Neural cell (in vitro differentiated cells): ENCODE data around the gene MAP4K5. TPM values are rescaled to one million over a fixed set of nuclear protein-coding genes. Genes with fewer than 3 reads are reported as not detected.

Experiments
- H2AFZ ChIP-seq: fragments of 200-600, 300-800 bp; sonication (generic), shearing (Covaris generic); 2 replicates; pipeline ENCODE4 v1.6.0; 2014; ENCODE audit warnings: low read depth, mild to moderate bottlenecking, antibody characterized with exemption, low read length, moderate library complexity
- H3F3A ChIP-seq: fragments of 200-600 bp; shearing (Covaris generic); 2 replicates; pipeline ENCODE4 v1.6.1; 2016; ENCODE audit warnings: mild to moderate bottlenecking, moderate library complexity, mixed read lengths, antibody characterized with exemption, low read length; ENCODE audit not compliant: insufficient read depth, poor library complexity, severe bottlenecking
- H3K27ac ChIP-seq: fragments of 200-600, 300-800 bp; sonication (generic), shearing (Covaris generic); 2 replicates; pipeline ENCODE4 v1.5.1; 2014; ENCODE audit warnings: mild to moderate bottlenecking, low read length, moderate library complexity
- H3K27me3 ChIP-seq: fragments of 300-800, 200-600 bp; sonication (generic), shearing (Covaris generic); 2 replicates; pipeline ENCODE4 v1.6.0; 2014; ENCODE audit warnings: mild to moderate bottlenecking, low read depth, low read length, moderate library complexity; ENCODE audit not compliant: insufficient read depth
- H3K36me3 ChIP-seq: fragments of 300-800, 200-600 bp; sonication (generic), shearing (Covaris generic); 2 replicates; pipeline ENCODE4 v1.5.1; 2014; ENCODE audit warnings: mild to moderate bottlenecking, antibody characterized with exemption, low read length, moderate library complexity; ENCODE audit not compliant: insufficient read depth
- H3K4me2 ChIP-seq: fragments of 300-800, 200-600 bp; sonication (generic), shearing (Covaris generic); 2 replicates; pipeline ENCODE4 v1.6.0; 2014; ENCODE audit warnings: mild to moderate bottlenecking, low read length
- H3K4me3 ChIP-seq: fragments of 300-800, 200-600 bp; sonication (generic), shearing (Covaris generic); 2 replicates; pipeline ENCODE4 v1.5.1; 2014; ENCODE audit warnings: mild to moderate bottlenecking, low read length, moderate library complexity
- H3K79me2 ChIP-seq: fragments of 200-600 bp; shearing (Covaris generic); replicated peaks from 2 replicates; pipeline ENCODE4 v1.6.0; 2014; ENCODE audit warnings: mild to moderate bottlenecking, low read length, moderate library complexity; ENCODE audit not compliant: insufficient read depth
- H3K9ac ChIP-seq: fragments of 300-800, 200-600 bp; sonication (generic), shearing (Covaris generic); 2 replicates; pipeline ENCODE4 v1.6.1; 2016; ENCODE audit warnings: mild to moderate bottlenecking, low read length, mixed read lengths
- H3K9me2 ChIP-seq: fragments of 200-600 bp; shearing (Covaris generic); 2 replicates; pipeline ENCODE4 v1.6.1; 2016; ENCODE audit warnings: mild to moderate bottlenecking, low read length, mixed read lengths; ENCODE audit not compliant: insufficient read depth
- H3K9me3 ChIP-seq: fragments of 200-600, 300-800 bp; sonication (generic), shearing (Covaris generic); 2 replicates; pipeline ENCODE4 v1.6.1; 2016; ENCODE audit warnings: mild to moderate bottlenecking, mixed run types, low read length, moderate library complexity, mixed read lengths
- H4K20me1 ChIP-seq: fragments of 200-600 bp; shearing (Covaris generic); 2 replicates; pipeline ENCODE4 v1.6.1; 2016; ENCODE audit warnings: mild to moderate bottlenecking, mixed run types; ENCODE audit not compliant: insufficient read depth
- CTCF ChIP-seq: fragments of 450-650 bp; IDR thresholded peaks from 2 replicates; pipeline ENCODE4 v1.5.1; 2014; ENCODE audit warnings: antibody characterized with exemption, mild to moderate bottlenecking, moderate library complexity; ENCODE audit not compliant: poor library complexity, severe bottlenecking
- EP300 ChIP-seq: fragments of 450-650 bp; conservative IDR thresholded peaks from 2 replicates; pipeline ENCODE4 v1.6.1; 2014; ENCODE audit warnings: antibody characterized with exemption, mild to moderate bottlenecking, moderate library complexity; ENCODE audit not compliant: poor library complexity, severe bottlenecking
- EZH2 ChIP-seq: fragments of 200-600, 300-800 bp; shearing (Covaris generic), sonication (generic); IDR thresholded peaks from 2 replicates; pipeline ENCODE4 v1.6.1; 2014; ENCODE audit warnings: antibody characterized with exemption, low read length, borderline replicate concordance, mild to moderate bottlenecking; ENCODE audit not compliant: insufficient read depth, poor library complexity, severe bottlenecking
- MXI1 ChIP-seq: fragments of 450-650 bp; conservative IDR thresholded peaks from 2 replicates; pipeline ENCODE4 v1.6.1; 2014; ENCODE audit warnings: antibody characterized with exemption, mild to moderate bottlenecking; ENCODE audit not compliant: poor library complexity, severe bottlenecking
- POLR2AphosphoS5 ChIP-seq: IDR thresholded peaks from 2 replicates; pipeline ENCODE4 v1.6.1; 2012
- RAD21 ChIP-seq: fragments of 450-650 bp; conservative IDR thresholded peaks from 2 replicates; pipeline ENCODE4 v1.6.1; 2014; ENCODE audit warnings: antibody characterized with exemption, mild to moderate bottlenecking, moderate library complexity
- REST ChIP-seq: IDR thresholded peaks from 2 replicates; pipeline ENCODE4 v1.6.1; 2012; ENCODE audit warnings: borderline replicate concordance
- SMC3 ChIP-seq: fragments of 450-650 bp; conservative IDR thresholded peaks from 2 replicates; pipeline ENCODE4 v1.6.1; 2014; ENCODE audit warnings: antibody characterized with exemption, mild to moderate bottlenecking, moderate library complexity; ENCODE audit not compliant: poor library complexity
- TAF1 ChIP-seq: IDR thresholded peaks from 2 replicates; pipeline ENCODE4 v1.6.1; 2012; ENCODE audit warnings: low read depth
- polyA plus RNA-seq: library from polyadenylated mRNA; depleted of rRNA; stranded (reverse); fragments of >200 nt; gene quantifications from 2 replicates; pipeline ENCODE4 v1.2.3, GENCODE V29; 2014

The MAP4K5 gene
- polyA plus RNA-seq, 1 donor from 2014 or later, result 148 TPM

GRCh38 chr14:50402965-50403364 is 129.4 kb downstream of the MAP4K5 start:
- H3K27ac ChIP-seq, result no peak overlapping the region

GRCh38 chr14:50400461-50400860 is 131.9 kb downstream of the MAP4K5 start:
- Histone ChIP-seq H3F3A (no peaks in the 10 kb centered on the region), H3K9ac (no peak overlapping the region), H4K20me1 (no peaks in the 10 kb centered on the region), H3K9me2 (no peaks in the 10 kb centered on the region), H2AFZ (no peak overlapping the region), H3K36me3 (no peaks in the 10 kb centered on the region), H3K27ac (no peak overlapping the region), H3K9me3 (no peaks in the 10 kb centered on the region), H3K4me3 (no peak overlapping the region), H3K79me2 (no peaks in the 10 kb centered on the region), H3K4me2 (no peak overlapping the region), H3K27me3 (peaks cover 11% of the 10 kb centered on the region)
- no peak for TF ChIP-seq POLR2AphosphoS5
- no peak for TF ChIP-seq REST
- TF ChIP-seq RAD21, result no peak
- TF ChIP-seq SMC3, result no peak
- TF ChIP-seq CTCF, result no peak
- no peak for TF ChIP-seq MXI1

More at GRCh38 chr14:50402965-50403364, 129.4 kb downstream of the MAP4K5 start:
- Histone ChIP-seq H3K9me3 (no peaks in the 10 kb centered on the region), H3K36me3 (no peaks in the 10 kb centered on the region), H3K9ac (no peak overlapping the region), H3K4me2 (no peak overlapping the region), H3K79me2 (no peaks in the 10 kb centered on the region), H2AFZ (no peak overlapping the region), H3K4me3 (no peak overlapping the region), H4K20me1 (no peaks in the 10 kb centered on the region), H3K9me2 (no peaks in the 10 kb centered on the region), H3K27me3 (no peaks in the 10 kb centered on the region), H3F3A (no peaks in the 10 kb centered on the region)
- no peak for TF ChIP-seq CTCF
- no peak for TF ChIP-seq MXI1
- TF ChIP-seq POLR2AphosphoS5, result no peak
- TF ChIP-seq REST, result no peak
- no peak for TF ChIP-seq TAF1
- TF ChIP-seq RAD21, result no peak
- no peak for TF ChIP-seq EP300
- TF ChIP-seq SMC3, result no peak
- TF ChIP-seq EZH2, result no peak
